ENCODE data around the gene LRRC37A3. TPM values are rescaled to one million over a fixed set of nuclear protein-coding genes. Genes with fewer than 3 reads are reported as not detected.
A peak's percentile ranks its signal among the peaks of the same experiment; 100 is the strongest.

The LRRC37A3 gene
- total and polyA plus RNA-seq, 2 of the 13 experiments (the other 11 are each of a cell fraction or from before 2014, with no cell fraction given), result 0.62 to 1.1 TPM

- TF ChIP-seq ZNF326 (CRISPR knock-in tag; IDR thresholded peaks at IDR 0.05; ENCODE audit: borderline replicate concordance), result no peak
- no peak for TF ChIP-seq SATB2 (CRISPR knock-in tag; IDR thresholded peaks at IDR 0.05)
- no peak for TF ChIP-seq JUNB (CRISPR knock-in tag; IDR thresholded peaks at IDR 0.05; ENCODE audit: borderline replicate concordance)
- TF ChIP-seq SUZ12 (IDR thresholded peaks at IDR 0.05; ENCODE audit: low read depth, low read length), result no peak
- TF ChIP-seq DDIT3 (CRISPR knock-in tag; IDR thresholded peaks at IDR 0.05), result no peak
- TF ChIP-seq ARID5B (CRISPR knock-in tag; IDR thresholded peaks at IDR 0.05), result 0 out of 2 replicates have a peak, but pooled peaks have one; percentile 38
- peak; percentile 12; the same call in 1 of the 2 replicates for TF ChIP-seq SNAI1 (CRISPR knock-in tag; IDR thresholded peaks at IDR 0.05; ENCODE audit: borderline replicate concordance)
- 0 out of 2 replicates have a peak, but pooled peaks have one; percentile 72 for TF ChIP-seq ATF5 (CRISPR knock-in tag; IDR thresholded peaks at IDR 0.05; ENCODE audit: low read depth)
- peak; percentile 71 for TF ChIP-seq ZNF770 (CRISPR knock-in tag; IDR thresholded peaks at IDR 0.05)
- no peak for TF ChIP-seq PHF20 (CRISPR knock-in tag; IDR thresholded peaks at IDR 0.05)
- TF ChIP-seq ZNF24 (IDR thresholded peaks at IDR 0.05), result no peak
- no peak for TF ChIP-seq ZNF577 (CRISPR knock-in tag; IDR thresholded peaks at IDR 0.05; ENCODE audit: borderline replicate concordance, low read depth)
- no peak for TF ChIP-seq CERS6 (CRISPR knock-in tag; IDR thresholded peaks at IDR 0.05)
- TF ChIP-seq ZNF569 (CRISPR knock-in tag; IDR thresholded peaks at IDR 0.05; ENCODE audit: borderline replicate concordance), result no peak
- 0 out of 2 replicates have a peak, but pooled peaks have one; percentile 19 for TF ChIP-seq ZBTB8A (CRISPR knock-in tag; IDR thresholded peaks at IDR 0.05; ENCODE audit: borderline replicate concordance, low read depth)
- TF ChIP-seq HMGA1 (CRISPR knock-in tag; conservative IDR thresholded peaks at IDR 0.05), result no peak
- TF ChIP-seq ZNF274 (CRISPR knock-in tag; IDR thresholded peaks at IDR 0.05), result 0 out of 2 replicates have a peak, but pooled peaks have one; percentile 34
- no peak for TF ChIP-seq ZNF513 (CRISPR knock-in tag; conservative IDR thresholded peaks at IDR 0.05)
- TF ChIP-seq ZNF343 (CRISPR knock-in tag; IDR thresholded peaks at IDR 0.05), result 0 out of 2 replicates have a peak, but pooled peaks have one; percentile 44
- TF ChIP-seq SYNCRIP (IDR thresholded peaks at IDR 0.05; ENCODE audit: insufficient read depth, low read depth, low read length), result no peak
Measured at GRCh38 chr17:64920026-64920418, 744 bp upstream of the LRRC37A3 start (continued).

Data from HepG2 (cell line).